Loucy (cell line): ENCODE data around the gene LMBR1.

Experiments used
- H2AFZ ChIP-seq: fragments of 200-600 bp; sonication (generic); 2 replicates; pipeline ENCODE4 v1.6.0; 2016; ENCODE audit warnings: antibody characterized with exemption, mild to moderate bottlenecking, low read length, moderate library complexity
- H3F3A ChIP-seq: fragments of 200-600 bp; 2 replicates; pipeline ENCODE4 v1.6.0; 2016; ENCODE audit warnings: antibody characterized with exemption, low read depth, mild to moderate bottlenecking
- H3K27me3 ChIP-seq: fragments of 200-600 bp; sonication (generic); 2 replicates; pipeline ENCODE4 v1.6.1; 2014; ENCODE audit warnings: low read length, mild to moderate bottlenecking; ENCODE audit not compliant: insufficient read depth, poor library complexity, severe bottlenecking
- H3K36me3 ChIP-seq: fragments of 200-600 bp; sonication (generic); 2 replicates; pipeline ENCODE4 v1.6.1; 2016; ENCODE audit warnings: low read length; ENCODE audit not compliant: insufficient read depth
- H3K4me1 ChIP-seq: fragments of 200-600 bp; sonication (generic); 2 replicates; pipeline ENCODE4 v1.5.1; 2014; ENCODE audit warnings: low read length, mild to moderate bottlenecking; ENCODE audit not compliant: insufficient read depth, poor library complexity, severe bottlenecking
- H3K4me2 ChIP-seq: fragments of 200-600 bp; sonication (generic); 2 replicates; pipeline ENCODE4 v1.6.0; 2014; ENCODE audit warnings: antibody characterized with exemption, low read length, low read depth, mild to moderate bottlenecking; ENCODE audit not compliant: poor library complexity, severe bottlenecking
- H3K4me3 ChIP-seq: fragments of 200-600 bp; sonication (generic); 2 replicates; pipeline ENCODE4 v1.5.1; 2014; ENCODE audit warnings: low read length, mild to moderate bottlenecking, mixed read lengths; ENCODE audit not compliant: poor library complexity, severe bottlenecking
- H3K79me2 ChIP-seq: fragments of 200-600 bp; sonication (generic); 2 replicates; pipeline ENCODE4 v1.6.1; 2014; ENCODE audit warnings: low read length; ENCODE audit not compliant: insufficient read depth
- H3K9ac ChIP-seq: fragments of 200-600 bp; sonication (generic); 2 replicates; pipeline ENCODE4 v1.6.0; 2014; ENCODE audit warnings: mild to moderate bottlenecking, low read depth, low read length, moderate library complexity; ENCODE audit not compliant: poor library complexity, severe bottlenecking
- H3K9me2 ChIP-seq: fragments of 200-600 bp; sonication (generic); replicated peaks from 2 replicates; pipeline ENCODE4 v1.6.1; 2016; ENCODE audit warnings: low read depth, low read length, mixed read lengths
- H3K9me3 ChIP-seq: fragments of 200-600 bp; sonication (generic); 2 replicates; pipeline ENCODE4 v1.6.1; 2014; ENCODE audit warnings: mild to moderate bottlenecking, antibody characterized with exemption, low read length, low read depth; ENCODE audit not compliant: insufficient read depth
- H4K20me1 ChIP-seq: fragments of 200-600 bp; sonication (generic); 2 replicates; pipeline ENCODE4 v1.6.0; 2014; ENCODE audit warnings: antibody characterized with exemption, low read length, mild to moderate bottlenecking; ENCODE audit not compliant: insufficient read depth, poor library complexity, severe bottlenecking
- EZH2phosphoT487 ChIP-seq: fragments of 200-600 bp; IDR thresholded peaks from 2 replicates; pipeline ENCODE4 v1.6.1; 2018; ENCODE audit warnings: antibody characterized with exemption, mild to moderate bottlenecking, moderate library complexity, borderline replicate concordance
- TF ChIP-seq, protein P1 (sequence below): fragments of 200-600 bp; sonication (generic); conservative IDR thresholded peaks from 2 replicates; pipeline ENCODE4 v1.5.1; 2014; ENCODE audit warnings: mild to moderate bottlenecking, antibody characterized with exemption, low read length

Gene LMBR1

DNA sequence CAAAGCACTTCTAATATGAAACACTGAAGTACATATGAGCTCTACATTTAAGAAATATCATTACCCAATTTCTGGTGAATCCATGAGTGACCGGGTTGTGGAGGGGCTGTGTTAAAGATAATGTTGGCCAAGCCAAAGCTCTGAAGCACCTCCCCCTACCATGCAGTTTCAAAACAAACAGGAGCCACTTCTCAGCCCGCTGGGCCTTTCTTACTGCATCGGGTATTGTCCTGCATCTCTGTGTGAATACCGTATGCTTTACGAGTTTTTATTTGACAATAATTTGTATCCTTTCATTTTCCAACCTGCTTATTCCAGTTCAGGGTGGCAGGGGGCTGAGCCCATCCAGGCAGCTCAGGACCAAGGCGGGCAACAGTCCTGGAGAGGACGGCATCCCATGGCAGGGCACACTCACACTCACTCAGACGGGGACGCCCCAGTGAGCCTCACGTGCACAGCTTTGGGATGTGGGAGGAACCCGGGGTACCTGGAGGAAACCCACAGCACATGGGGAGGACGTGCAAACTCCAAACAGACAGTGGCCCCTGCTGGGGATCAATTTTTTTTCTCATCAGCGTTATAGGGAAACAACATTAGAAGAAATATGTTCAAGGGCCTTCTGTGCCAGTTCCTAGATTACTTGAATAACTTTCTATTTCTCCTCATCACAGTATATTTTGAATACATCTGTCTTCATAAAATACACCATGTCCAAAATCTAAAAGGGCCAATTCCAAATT, 250.5 kb downstream of the LMBR1 start:
- no peak overlapping the region for H3K4me2 ChIP-seq

DNA sequence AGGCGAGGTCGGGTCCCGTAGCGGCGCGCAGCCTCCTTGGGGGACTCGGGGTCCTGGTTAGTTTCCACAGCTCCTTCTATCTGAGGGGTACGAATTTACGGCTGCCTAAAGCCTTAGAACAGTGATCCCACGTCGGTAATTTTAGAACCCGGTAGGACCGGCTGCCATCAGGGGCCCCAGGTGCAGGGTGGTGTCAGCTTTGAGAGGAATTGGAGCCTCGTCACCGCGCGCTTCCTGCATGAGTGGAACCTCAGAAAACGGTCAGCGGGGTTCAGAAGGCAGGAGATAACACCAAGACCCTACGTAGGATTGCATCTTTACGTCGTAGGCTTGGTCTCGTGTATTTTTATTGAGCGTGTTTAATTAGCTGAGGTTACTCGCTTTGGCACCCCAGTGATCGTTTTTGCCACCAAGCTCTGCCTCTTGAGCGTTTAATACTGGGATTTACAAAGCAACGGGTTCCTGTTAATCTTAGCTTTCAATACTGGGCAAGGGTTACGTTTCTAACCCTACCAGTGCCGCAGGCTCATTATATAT, 252.0 kb downstream of the LMBR1 start:
- Histone ChIP-seq H3K9ac (no peak overlapping the region), H3K27me3 (no peaks in the 10 kb centered on the region), H3K36me3 (no peaks in the 10 kb centered on the region), H2AFZ (no peak overlapping the region), H4K20me1 (no peaks in the 10 kb centered on the region), H3K9me3 (no peaks in the 10 kb centered on the region), H3K4me3 (no peak overlapping the region), H3K4me1 (no peaks in the 10 kb centered on the region), H3F3A (no peaks in the 10 kb centered on the region), H3K4me2 (no peak overlapping the region), H3K9me2 (no peaks in the 10 kb centered on the region), H3K79me2 (no peaks in the 10 kb centered on the region)
- TF ChIP-seq, protein P1, sequence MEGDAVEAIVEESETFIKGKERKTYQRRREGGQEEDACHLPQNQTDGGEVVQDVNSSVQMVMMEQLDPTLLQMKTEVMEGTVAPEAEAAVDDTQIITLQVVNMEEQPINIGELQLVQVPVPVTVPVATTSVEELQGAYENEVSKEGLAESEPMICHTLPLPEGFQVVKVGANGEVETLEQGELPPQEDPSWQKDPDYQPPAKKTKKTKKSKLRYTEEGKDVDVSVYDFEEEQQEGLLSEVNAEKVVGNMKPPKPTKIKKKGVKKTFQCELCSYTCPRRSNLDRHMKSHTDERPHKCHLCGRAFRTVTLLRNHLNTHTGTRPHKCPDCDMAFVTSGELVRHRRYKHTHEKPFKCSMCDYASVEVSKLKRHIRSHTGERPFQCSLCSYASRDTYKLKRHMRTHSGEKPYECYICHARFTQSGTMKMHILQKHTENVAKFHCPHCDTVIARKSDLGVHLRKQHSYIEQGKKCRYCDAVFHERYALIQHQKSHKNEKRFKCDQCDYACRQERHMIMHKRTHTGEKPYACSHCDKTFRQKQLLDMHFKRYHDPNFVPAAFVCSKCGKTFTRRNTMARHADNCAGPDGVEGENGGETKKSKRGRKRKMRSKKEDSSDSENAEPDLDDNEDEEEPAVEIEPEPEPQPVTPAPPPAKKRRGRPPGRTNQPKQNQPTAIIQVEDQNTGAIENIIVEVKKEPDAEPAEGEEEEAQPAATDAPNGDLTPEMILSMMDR, result no peak
- TF ChIP-seq EZH2phosphoT487, result no peak

More for the DNA sequence above, 250.5 kb downstream of the LMBR1 start:
- Histone ChIP-seq H3K4me1 (no peaks in the 10 kb centered on the region), H3K4me3 (no peak overlapping the region), H3K27me3 (no peaks in the 10 kb centered on the region), H3K9ac (no peak overlapping the region), H3K9me2 (no peaks in the 10 kb centered on the region), H3K36me3 (no peaks in the 10 kb centered on the region), H3K79me2 (no peaks in the 10 kb centered on the region), H4K20me1 (no peaks in the 10 kb centered on the region), H3F3A (no peaks in the 10 kb centered on the region), H3K9me3 (no peaks in the 10 kb centered on the region), H2AFZ (no peak overlapping the region)
- TF ChIP-seq EZH2phosphoT487, result no peak
- TF ChIP-seq, protein P1, result no peak

DNA sequence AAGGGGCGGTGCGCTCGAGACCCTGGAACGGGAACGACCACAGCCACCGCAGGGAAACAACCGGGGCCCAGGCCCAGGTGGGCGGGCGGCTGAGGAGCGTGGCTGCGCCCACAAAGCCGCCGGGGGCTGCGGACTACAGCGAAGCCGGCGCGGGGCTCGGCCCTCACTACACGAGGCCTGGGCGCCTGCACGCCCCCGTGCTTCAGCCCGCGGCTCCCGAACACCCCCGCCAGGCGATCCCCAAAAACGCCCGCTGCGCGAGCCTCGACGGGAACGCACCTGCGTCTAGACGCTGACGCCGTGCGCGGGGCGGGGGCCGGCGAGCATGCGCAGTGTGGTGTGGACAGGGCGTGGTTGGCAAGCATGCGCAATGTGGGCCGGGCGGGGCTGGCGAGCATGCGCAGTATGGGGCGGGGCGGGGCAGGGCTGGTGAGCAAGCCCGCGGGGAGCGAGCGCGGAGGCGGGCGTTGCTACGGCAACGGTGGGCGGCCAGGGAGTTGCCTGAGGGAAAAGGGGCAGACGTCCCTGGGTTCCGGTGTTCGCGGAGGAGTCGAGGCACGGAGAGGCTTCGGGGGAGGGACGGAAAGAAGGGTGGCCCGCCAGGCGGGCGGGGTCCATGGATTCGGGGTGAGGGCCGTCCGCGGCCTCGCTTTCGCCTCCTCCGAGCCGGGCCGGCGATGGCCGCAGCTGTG, 252.6 kb downstream of the LMBR1 start, which contains the start of gene RNF32:
Gene RNF32, plus strand, starts transcription at position 518 of the 692 bp plus-strand sequence. CDS start 3,104 bp downstream, outside the sequence.
- no peaks in the 10 kb centered on the region for H4K20me1 ChIP-seq
- no peaks in the 10 kb centered on the region for H3K9me2 ChIP-seq
- no peaks in the 10 kb centered on the region for H3K27me3 ChIP-seq
- TF ChIP-seq EZH2phosphoT487, result no peak
- TF ChIP-seq, protein P1, result no peak
- H3K4me1 ChIP-seq, result no peaks in the 10 kb centered on the region
- no peak within 1 kb of the TSS for H3K4me2 ChIP-seq
- H3K79me2 ChIP-seq, result no peaks in the 10 kb centered on the region
- H3K4me3 ChIP-seq, result no peak within 1 kb of the TSS
- H2AFZ ChIP-seq, result no peak within 1 kb of the TSS
- H3F3A ChIP-seq, result no peaks in the 10 kb centered on the region
- H3K36me3 ChIP-seq, result no peaks in the 10 kb centered on the region
- H3K9ac ChIP-seq, result no peak within 1 kb of the TSS
- no peaks in the 10 kb centered on the region for H3K9me3 ChIP-seq
